Measurements from ENCODE around the gene SCN10A. TPM values are rescaled to one million over a fixed set of nuclear protein-coding genes. Genes with fewer than 3 reads are reported as not detected.

Gene SCN10A
- total and polyA plus RNA-seq, 2 of the 13 experiments (the other 11 are each of a cell fraction or from before 2014, with no cell fraction given): not detected

GRCh38 chr3:38651153-38651789 lies 164.7 kb downstream of the SCN10A start (continued):
- TF ChIP-seq STAT6 (CRISPR knock-in tag; IDR thresholded peaks at IDR 0.05; ENCODE audit: borderline replicate concordance): no peak
- no peak for TF ChIP-seq ZNF337 (CRISPR knock-in tag; IDR thresholded peaks at IDR 0.05; ENCODE audit: borderline replicate concordance, low read depth)
- TF ChIP-seq KDM6A (CRISPR knock-in tag; IDR thresholded peaks at IDR 0.05; ENCODE audit: low read depth): no peak
- no peak for TF ChIP-seq STAT5B (CRISPR knock-in tag; IDR thresholded peaks at IDR 0.05)
- no peak for TF ChIP-seq RFX1 (IDR thresholded peaks at IDR 0.05)
- TF ChIP-seq SMARCC2 (IDR thresholded peaks at IDR 0.05): no peak
- TF ChIP-seq ATF4 (CRISPR knock-in tag; IDR thresholded peaks at IDR 0.05): no peak
- TF ChIP-seq ZNF30 (CRISPR knock-in tag; IDR thresholded peaks at IDR 0.05): no peak
- no peak for TF ChIP-seq ZBTB26 (CRISPR knock-in tag; IDR thresholded peaks at IDR 0.05; ENCODE audit: borderline replicate concordance)
- no peak for TF ChIP-seq PAF1 (CRISPR knock-in tag; IDR thresholded peaks at IDR 0.05)
- TF ChIP-seq ZSCAN25 (CRISPR knock-in tag; IDR thresholded peaks at IDR 0.05): no peak
- TF ChIP-seq CC2D1A (CRISPR knock-in tag; IDR thresholded peaks at IDR 0.05): no peak
- TF ChIP-seq FOXK2 (IDR thresholded peaks at IDR 0.05): no peak
- TF ChIP-seq TFDP1 (CRISPR knock-in tag; IDR thresholded peaks at IDR 0.05; ENCODE audit: borderline replicate concordance): peak; percentile 81; the same call in 1 of the 2 replicates
- no peak for TF ChIP-seq ZNF674 (CRISPR knock-in tag; IDR thresholded peaks at IDR 0.05; ENCODE audit: low read depth)
- TF ChIP-seq NCOA2 (CRISPR knock-in tag; IDR thresholded peaks at IDR 0.05): no peak
- TF ChIP-seq AFF4 (CRISPR knock-in tag; IDR thresholded peaks at IDR 0.05): no peak
- no peak for TF ChIP-seq ZNF44 (CRISPR knock-in tag; IDR thresholded peaks at IDR 0.05)
- no peak for TF ChIP-seq ZNF414 (CRISPR knock-in tag; IDR thresholded peaks at IDR 0.05)
- TF ChIP-seq XRCC5 (optimal IDR thresholded peaks at IDR 0.05; ENCODE audit: low read length): peak; percentile 86
- TF ChIP-seq ZNF124 (CRISPR knock-in tag; IDR thresholded peaks at IDR 0.05): peak; percentile 71; the same call in 1 of the 2 replicates

Data from HepG2 (cell line).